GM21576 (cell line): ENCODE data around the gene PCDHA10.
"Not testable (repeated sequence)": the region's sequence is repeated elsewhere in the genome, so short reads cannot be mapped to it uniquely, and the experiment has no call there.

Experiments used
- ATAC-seq: cut with Tn5 transposase; IDR thresholded peaks from one replicate; pipeline ENCODE4 v1.9.1; 2021; ENCODE audit warnings: mild to moderate bottlenecking, moderate library complexity; ENCODE audit not compliant: unreplicated experiment

Gene PCDHA10

DNA sequence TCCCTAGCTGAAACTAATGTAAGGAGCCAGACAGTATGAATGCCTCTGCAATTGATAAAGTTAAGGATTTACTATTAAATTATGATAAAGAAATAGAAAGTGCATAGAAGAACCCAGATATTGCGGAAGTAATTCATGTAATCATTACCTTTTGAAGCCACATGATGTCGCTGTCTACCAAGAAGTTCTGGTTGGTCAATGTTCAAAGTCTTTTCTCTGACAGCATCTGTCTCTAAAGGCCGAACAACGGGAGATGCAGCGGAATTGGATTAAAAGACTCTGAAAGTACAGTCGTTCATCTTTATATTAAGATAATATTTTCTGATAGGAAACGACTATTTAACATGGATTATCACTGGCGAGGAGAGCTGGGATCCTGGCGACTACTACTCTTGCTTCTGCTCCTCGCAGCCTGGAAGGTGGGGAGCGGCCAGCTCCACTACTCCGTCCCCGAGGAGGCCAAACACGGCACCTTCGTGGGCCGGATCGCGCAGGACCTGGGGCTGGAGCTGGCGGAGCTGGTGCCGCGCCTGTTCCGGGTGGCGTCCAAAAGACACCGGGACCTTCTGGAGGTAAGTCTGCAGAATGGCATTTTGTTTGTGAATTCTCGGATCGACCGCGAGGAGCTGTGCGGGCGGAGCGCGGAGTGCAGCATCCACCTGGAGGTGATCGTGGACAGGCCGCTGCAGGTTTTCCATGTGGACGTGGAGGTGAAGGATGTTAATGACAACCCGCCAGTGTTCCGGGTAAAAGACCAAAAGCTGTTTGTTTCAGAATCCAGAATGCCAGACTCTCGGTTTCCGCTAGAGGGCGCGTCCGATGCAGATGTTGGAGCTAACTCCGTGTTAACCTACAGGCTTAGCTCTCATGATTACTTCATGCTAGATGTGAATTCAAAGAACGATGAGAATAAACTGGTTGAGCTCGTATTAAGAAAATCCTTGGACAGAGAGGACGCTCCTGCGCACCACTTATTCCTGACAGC lies 14.4 kb upstream of the PCDHA10 start, which contains the start of gene PCDHA8:
PCDHA8 (plus strand) TSS at position 210 of the 985 bp plus-strand sequence; CDS start at position 345, 135 bp downstream.
- ATAC-seq, result no peak

GRCh38 chr5:140842798-140843733 lies 12.6 kb upstream of the PCDHA10 start:
- ATAC-seq, result no peak

DNA sequence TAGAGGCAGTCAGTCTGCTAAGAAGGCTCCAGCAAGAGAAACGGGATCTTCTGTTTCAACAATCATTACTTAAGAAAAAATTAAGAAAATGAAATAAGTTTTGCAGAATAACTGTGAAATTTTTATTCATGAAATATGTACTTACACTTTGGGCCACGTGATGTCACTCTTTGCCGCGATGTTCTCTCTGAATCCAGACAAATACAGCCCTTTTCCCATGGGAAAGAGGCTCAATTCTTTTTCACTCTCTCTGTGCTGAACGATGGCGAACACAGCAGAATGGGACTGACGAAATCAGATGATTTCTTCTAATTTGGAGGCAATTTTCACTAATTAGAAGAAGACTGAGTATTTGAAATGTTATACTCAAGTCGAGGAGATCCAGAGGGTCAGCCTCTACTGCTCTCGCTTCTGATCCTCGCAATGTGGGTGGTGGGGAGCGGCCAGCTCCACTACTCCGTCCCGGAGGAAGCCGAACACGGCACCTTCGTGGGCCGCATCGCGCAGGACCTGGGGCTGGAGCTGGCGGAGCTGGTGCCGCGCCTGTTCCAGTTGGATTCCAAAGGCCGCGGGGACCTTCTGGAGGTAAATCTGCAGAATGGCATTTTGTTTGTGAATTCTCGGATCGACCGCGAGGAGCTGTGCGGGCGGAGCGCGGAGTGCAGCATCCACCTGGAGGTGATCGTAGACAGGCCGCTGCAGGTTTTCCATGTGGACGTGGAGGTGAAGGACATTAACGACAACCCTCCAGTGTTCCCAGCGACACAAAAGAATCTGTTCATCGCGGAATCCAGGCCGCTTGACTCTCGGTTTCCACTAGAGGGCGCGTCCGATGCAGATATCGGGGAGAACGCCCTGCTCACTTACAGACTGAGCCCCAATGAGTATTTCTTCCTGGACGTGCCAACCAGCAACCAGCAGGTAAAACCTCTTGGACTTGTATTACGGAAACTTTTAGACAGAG lies 7.3 kb upstream of the PCDHA10 start, which contains the start of gene PCDHA9:
PCDHA9 (plus strand) TSS at position 244 of the 964 bp plus-strand sequence; CDS start at position 358, 114 bp downstream.
- not testable (repeated sequence) for ATAC-seq

DNA sequence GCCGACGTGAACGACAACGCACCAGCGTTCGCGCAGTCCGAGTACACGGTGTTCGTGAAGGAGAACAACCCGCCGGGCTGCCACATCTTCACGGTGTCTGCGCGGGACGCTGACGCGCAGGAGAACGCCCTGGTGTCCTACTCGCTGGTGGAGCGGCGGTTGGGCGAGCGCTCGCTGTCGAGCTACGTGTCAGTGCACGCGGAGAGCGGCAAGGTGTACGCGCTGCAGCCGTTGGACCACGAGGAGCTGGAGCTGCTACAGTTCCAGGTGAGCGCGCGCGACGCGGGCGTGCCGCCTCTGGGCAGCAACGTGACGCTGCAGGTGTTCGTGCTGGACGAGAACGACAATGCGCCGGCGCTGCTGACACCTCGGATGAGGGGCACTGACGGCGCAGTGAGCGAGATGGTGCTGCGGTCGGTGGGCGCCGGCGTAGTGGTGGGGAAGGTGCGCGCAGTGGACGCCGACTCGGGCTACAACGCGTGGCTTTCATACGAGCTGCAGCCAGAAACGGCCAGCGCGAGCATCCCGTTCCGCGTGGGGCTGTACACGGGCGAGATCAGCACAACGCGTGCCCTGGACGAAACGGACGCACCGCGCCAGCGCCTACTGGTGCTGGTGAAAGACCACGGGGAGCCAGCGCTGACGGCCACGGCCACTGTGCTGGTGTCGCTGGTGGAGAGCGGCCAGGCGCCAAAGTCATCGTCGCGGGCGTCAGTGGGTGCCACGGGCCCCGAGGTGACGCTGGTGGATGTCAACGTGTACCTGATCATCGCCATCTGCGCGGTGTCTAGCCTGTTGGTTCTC lies 5.7 kb upstream of the PCDHA10 start:
- not testable (repeated sequence) for ATAC-seq

- no peak for ATAC-seq
These were observed 1.7 kb downstream of the PCDHA10 start for GRCh38 chr5:140857177-140857986.

- ATAC-seq, result no peak
These were observed 2.2 kb downstream of the PCDHA10 start for GRCh38 chr5:140857987-140858240.

GRCh38 chr5:140862441-140863295 lies 7.0 kb downstream of the PCDHA10 start:
- ATAC-seq, result no peak

- ATAC-seq, result no peak
These were observed 13.2 kb downstream of the PCDHA10 start, which contains the start of gene PCDHA11 for GRCh38 chr5:140868721-140869554. Gene PCDHA11 (plus strand): TSS chr5:140868957. CDS start chr5:140869104, 147 bp downstream.

DNA sequence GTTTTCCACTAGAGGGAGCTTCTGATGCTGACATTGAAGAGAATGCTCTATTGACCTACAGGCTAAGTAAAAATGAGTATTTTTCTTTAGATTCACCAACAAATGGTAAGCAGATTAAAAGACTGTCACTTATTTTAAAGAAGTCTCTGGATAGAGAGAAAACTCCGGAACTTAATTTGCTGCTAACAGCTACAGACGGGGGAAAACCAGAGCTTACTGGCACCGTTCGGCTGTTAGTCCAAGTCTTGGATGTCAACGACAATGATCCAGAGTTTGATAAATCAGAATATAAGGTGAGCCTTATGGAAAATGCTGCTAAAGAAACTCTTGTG lies 13.8 kb downstream of the PCDHA10 start:
- ATAC-seq, result no peak

DNA sequence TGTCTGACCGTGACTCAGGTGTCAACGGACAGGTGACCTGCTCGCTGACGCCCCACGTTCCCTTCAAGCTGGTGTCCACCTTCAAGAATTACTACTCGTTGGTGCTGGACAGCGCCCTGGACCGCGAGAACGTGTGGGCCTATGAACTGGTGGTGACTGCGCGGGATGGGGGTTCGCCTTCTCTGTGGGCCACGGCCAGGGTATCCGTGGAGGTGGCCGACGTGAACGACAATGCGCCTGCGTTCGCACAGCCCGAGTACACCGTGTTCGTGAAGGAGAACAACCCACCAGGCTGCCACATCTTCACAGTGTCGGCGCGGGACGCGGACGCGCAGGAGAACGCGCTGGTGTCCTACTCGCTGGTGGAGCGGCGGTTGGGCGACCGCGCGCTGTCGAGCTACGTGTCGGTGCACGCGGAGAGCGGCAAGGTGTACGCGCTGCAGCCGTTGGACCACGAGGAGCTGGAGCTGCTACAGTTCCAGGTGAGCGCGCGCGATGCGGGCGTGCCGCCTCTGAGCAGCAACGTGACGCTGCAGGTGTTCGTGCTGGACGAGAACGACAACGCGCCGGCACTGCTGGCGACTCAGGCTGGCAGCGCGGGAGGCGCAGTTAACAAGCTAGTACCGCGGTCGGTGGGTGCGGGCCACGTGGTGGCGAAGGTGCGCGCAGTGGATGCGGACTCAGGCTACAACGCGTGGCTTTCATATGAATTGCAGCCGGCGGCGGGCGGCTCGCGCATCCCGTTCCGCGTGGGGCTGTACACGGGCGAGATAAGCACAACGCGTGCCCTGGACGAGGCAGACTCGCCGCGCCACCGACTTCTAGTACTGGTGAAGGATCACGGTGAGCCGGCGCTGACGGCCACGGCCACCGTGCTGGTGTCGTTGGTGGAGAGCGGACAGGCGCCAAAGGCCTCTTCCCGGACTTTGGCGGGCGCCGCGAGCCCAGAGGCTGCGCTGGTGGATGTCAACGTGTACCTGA lies 14.8 kb downstream of the PCDHA10 start:
- no peak for ATAC-seq

DNA sequence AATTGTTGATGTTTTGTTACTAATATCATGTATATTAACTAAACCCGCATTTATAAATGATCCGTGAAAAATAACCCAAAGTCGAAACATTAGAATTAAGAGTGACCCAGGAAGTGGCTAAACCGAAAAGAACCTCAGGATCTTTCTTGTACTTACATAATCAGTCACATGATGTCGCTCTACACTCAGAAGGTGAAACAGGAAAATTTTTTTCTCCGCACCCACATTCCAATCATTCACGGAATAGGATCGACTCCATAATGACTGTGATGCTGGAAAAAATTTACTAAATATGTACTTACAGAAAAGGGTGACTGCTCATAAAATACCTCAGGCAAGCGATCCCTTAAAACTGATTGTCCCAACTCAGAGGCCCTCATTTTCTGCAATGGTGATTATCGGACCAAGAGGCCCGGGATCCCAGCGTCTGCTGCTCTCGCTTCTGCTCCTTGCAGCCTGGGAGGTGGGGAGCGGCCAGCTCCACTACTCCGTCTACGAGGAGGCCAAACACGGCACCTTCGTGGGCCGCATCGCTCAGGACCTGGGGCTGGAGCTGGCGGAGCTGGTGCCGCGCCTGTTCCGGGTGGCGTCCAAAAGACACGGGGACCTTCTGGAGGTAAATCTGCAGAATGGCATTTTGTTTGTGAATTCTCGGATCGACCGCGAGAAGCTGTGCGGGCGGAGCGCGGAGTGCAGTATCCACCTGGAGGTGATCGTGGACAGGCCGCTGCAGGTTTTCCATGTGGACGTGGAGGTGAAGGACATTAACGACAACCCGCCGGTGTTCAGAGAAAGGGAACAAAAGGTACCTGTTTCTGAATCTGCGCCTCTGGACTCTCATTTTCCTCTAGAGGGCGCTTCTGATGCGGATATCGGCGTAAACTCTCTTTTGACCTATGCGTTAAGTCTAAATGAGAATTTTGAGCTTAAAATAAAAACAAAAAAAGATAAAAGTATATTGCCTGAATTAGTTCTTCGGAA lies 19.7 kb downstream of the PCDHA10 start, which contains the start of gene PCDHA12:
PCDHA12 (plus strand) TSS at position 224 of the 981 bp plus-strand sequence; CDS start at position 389, 165 bp downstream.
- no peak for ATAC-seq

DNA sequence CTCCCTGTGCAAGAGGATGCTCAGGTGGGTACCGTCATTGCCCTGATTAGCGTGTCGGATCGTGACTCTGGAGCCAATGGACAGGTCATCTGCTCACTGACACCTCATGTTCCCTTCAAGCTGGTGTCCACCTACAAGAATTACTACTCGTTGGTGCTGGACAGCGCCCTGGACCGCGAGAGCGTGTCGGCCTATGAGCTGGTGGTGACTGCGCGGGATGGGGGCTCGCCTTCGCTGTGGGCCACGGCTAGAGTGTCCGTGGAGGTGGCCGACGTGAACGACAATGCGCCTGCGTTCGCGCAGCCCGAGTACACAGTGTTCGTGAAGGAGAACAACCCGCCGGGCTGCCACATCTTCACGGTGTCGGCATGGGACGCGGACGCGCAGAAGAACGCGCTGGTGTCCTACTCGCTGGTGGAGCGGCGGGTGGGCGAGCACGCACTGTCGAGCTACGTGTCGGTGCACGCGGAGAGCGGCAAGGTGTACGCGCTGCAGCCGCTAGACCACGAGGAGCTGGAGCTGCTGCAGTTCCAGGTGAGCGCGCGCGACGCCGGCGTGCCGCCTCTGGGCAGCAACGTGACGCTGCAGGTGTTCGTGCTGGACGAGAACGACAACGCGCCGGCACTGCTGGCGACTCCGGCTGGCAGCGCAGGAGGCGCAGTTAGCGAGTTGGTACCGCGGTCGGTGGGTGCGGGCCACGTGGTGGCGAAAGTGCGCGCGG lies 21.0 kb downstream of the PCDHA10 start:
- not testable (repeated sequence) for ATAC-seq

- ATAC-seq, result no peak
These were observed 21.5 kb downstream of the PCDHA10 start for GRCh38 chr5:140877262-140877581.
